Neural cell (in vitro differentiated cells): ENCODE results near the gene TRIM44. TPM values are rescaled to one million over a fixed set of nuclear protein-coding genes. Genes with fewer than 3 reads are reported as not detected.
A peak's percentile ranks its signal among the peaks of the same experiment; 100 is the strongest.

Experiments used
- H2AFZ ChIP-seq: fragments of 200-600, 300-800 bp; sonication (generic), shearing (Covaris generic); 2 replicates; pipeline ENCODE4 v1.6.0; 2014; ENCODE audit warnings: low read depth, mild to moderate bottlenecking, antibody characterized with exemption, low read length, moderate library complexity
- H3F3A ChIP-seq: fragments of 200-600 bp; shearing (Covaris generic); 2 replicates; pipeline ENCODE4 v1.6.1; 2016; ENCODE audit warnings: mild to moderate bottlenecking, moderate library complexity, mixed read lengths, antibody characterized with exemption, low read length; ENCODE audit not compliant: insufficient read depth, poor library complexity, severe bottlenecking
- H3K27ac ChIP-seq: fragments of 200-600, 300-800 bp; sonication (generic), shearing (Covaris generic); 2 replicates; pipeline ENCODE4 v1.5.1; 2014; ENCODE audit warnings: mild to moderate bottlenecking, low read length, moderate library complexity
- H3K27me3 ChIP-seq: fragments of 300-800, 200-600 bp; sonication (generic), shearing (Covaris generic); 2 replicates; pipeline ENCODE4 v1.6.0; 2014; ENCODE audit warnings: mild to moderate bottlenecking, low read depth, low read length, moderate library complexity; ENCODE audit not compliant: insufficient read depth
- H3K36me3 ChIP-seq: fragments of 300-800, 200-600 bp; sonication (generic), shearing (Covaris generic); 2 replicates; pipeline ENCODE4 v1.5.1; 2014; ENCODE audit warnings: mild to moderate bottlenecking, antibody characterized with exemption, low read length, moderate library complexity; ENCODE audit not compliant: insufficient read depth
- H3K4me2 ChIP-seq: fragments of 300-800, 200-600 bp; sonication (generic), shearing (Covaris generic); 2 replicates; pipeline ENCODE4 v1.6.0; 2014; ENCODE audit warnings: mild to moderate bottlenecking, low read length
- H3K4me3 ChIP-seq: fragments of 300-800, 200-600 bp; sonication (generic), shearing (Covaris generic); 2 replicates; pipeline ENCODE4 v1.5.1; 2014; ENCODE audit warnings: mild to moderate bottlenecking, low read length, moderate library complexity
- H3K79me2 ChIP-seq: fragments of 200-600 bp; shearing (Covaris generic); replicated peaks from 2 replicates; pipeline ENCODE4 v1.6.0; 2014; ENCODE audit warnings: mild to moderate bottlenecking, low read length, moderate library complexity; ENCODE audit not compliant: insufficient read depth
- H3K9ac ChIP-seq: fragments of 300-800, 200-600 bp; sonication (generic), shearing (Covaris generic); 2 replicates; pipeline ENCODE4 v1.6.1; 2016; ENCODE audit warnings: mild to moderate bottlenecking, low read length, mixed read lengths
- H3K9me2 ChIP-seq: fragments of 200-600 bp; shearing (Covaris generic); 2 replicates; pipeline ENCODE4 v1.6.1; 2016; ENCODE audit warnings: mild to moderate bottlenecking, low read length, mixed read lengths; ENCODE audit not compliant: insufficient read depth
- H3K9me3 ChIP-seq: fragments of 200-600, 300-800 bp; sonication (generic), shearing (Covaris generic); 2 replicates; pipeline ENCODE4 v1.6.1; 2016; ENCODE audit warnings: mild to moderate bottlenecking, mixed run types, low read length, moderate library complexity, mixed read lengths
- H4K20me1 ChIP-seq: fragments of 200-600 bp; shearing (Covaris generic); 2 replicates; pipeline ENCODE4 v1.6.1; 2016; ENCODE audit warnings: mild to moderate bottlenecking, mixed run types; ENCODE audit not compliant: insufficient read depth
- CTCF ChIP-seq: fragments of 450-650 bp; IDR thresholded peaks from 2 replicates; pipeline ENCODE4 v1.5.1; 2014; ENCODE audit warnings: antibody characterized with exemption, mild to moderate bottlenecking, moderate library complexity; ENCODE audit not compliant: poor library complexity, severe bottlenecking
- EP300 ChIP-seq: fragments of 450-650 bp; conservative IDR thresholded peaks from 2 replicates; pipeline ENCODE4 v1.6.1; 2014; ENCODE audit warnings: antibody characterized with exemption, mild to moderate bottlenecking, moderate library complexity; ENCODE audit not compliant: poor library complexity, severe bottlenecking
- EZH2 ChIP-seq: fragments of 200-600, 300-800 bp; shearing (Covaris generic), sonication (generic); IDR thresholded peaks from 2 replicates; pipeline ENCODE4 v1.6.1; 2014; ENCODE audit warnings: antibody characterized with exemption, low read length, borderline replicate concordance, mild to moderate bottlenecking; ENCODE audit not compliant: insufficient read depth, poor library complexity, severe bottlenecking
- MXI1 ChIP-seq: fragments of 450-650 bp; conservative IDR thresholded peaks from 2 replicates; pipeline ENCODE4 v1.6.1; 2014; ENCODE audit warnings: antibody characterized with exemption, mild to moderate bottlenecking; ENCODE audit not compliant: poor library complexity, severe bottlenecking
- POLR2AphosphoS5 ChIP-seq: IDR thresholded peaks from 2 replicates; pipeline ENCODE4 v1.6.1; 2012
- RAD21 ChIP-seq: fragments of 450-650 bp; conservative IDR thresholded peaks from 2 replicates; pipeline ENCODE4 v1.6.1; 2014; ENCODE audit warnings: antibody characterized with exemption, mild to moderate bottlenecking, moderate library complexity
- REST ChIP-seq: IDR thresholded peaks from 2 replicates; pipeline ENCODE4 v1.6.1; 2012; ENCODE audit warnings: borderline replicate concordance
- SMC3 ChIP-seq: fragments of 450-650 bp; conservative IDR thresholded peaks from 2 replicates; pipeline ENCODE4 v1.6.1; 2014; ENCODE audit warnings: antibody characterized with exemption, mild to moderate bottlenecking, moderate library complexity; ENCODE audit not compliant: poor library complexity
- TAF1 ChIP-seq: IDR thresholded peaks from 2 replicates; pipeline ENCODE4 v1.6.1; 2012; ENCODE audit warnings: low read depth
- polyA minus RNA-seq: library from RNA; depleted of rRNA, polyadenylated mRNA; stranded (reverse); fragments of >200 nt; gene quantifications from 2 replicates; pipeline ENCODE4 v1.2.3, GENCODE V29; 2014
- polyA plus RNA-seq: library from polyadenylated mRNA; depleted of rRNA; stranded (reverse); fragments of >200 nt; gene quantifications from 2 replicates; pipeline ENCODE4 v1.2.3, GENCODE V29; 2014

The TRIM44 gene
- 14.9 and 17.1 TPM in 2 replicates for polyA plus RNA-seq
- polyA minus RNA-seq = 21.4 and 26.7 TPM in 2 replicates

GRCh38 chr11:35662649-35663407, at the start of gene TRIM44:
TSS of gene TRIM44 (plus strand) at chr11:35662775. CDS start at chr11:35663112, 337 bp downstream.
- no peak for TF ChIP-seq CTCF
- TF ChIP-seq REST = no peak
- TF ChIP-seq EP300 = peak; percentile 41
- TF ChIP-seq RAD21 = peak; percentile 39
- TF ChIP-seq POLR2AphosphoS5 = peak; percentile 61
- peak; percentile 34 for TF ChIP-seq SMC3
- TF ChIP-seq MXI1 = peak; percentile 54
- Histone ChIP-seq H3K9ac (peak within 1 kb of the TSS; percentile 74), H3K27ac (peak within 1 kb of the TSS; percentile 77), H3K9me2 (no peaks in the 10 kb centered on the region), H3K4me3 (peak within 1 kb of the TSS; percentile 81), H3F3A (no peaks in the 10 kb centered on the region), H4K20me1 (no peaks in the 10 kb centered on the region), H3K79me2 (peaks cover 47% of the 10 kb centered on the region), H3K27me3 (no peaks in the 10 kb centered on the region), H2AFZ (peak within 1 kb of the TSS; percentile 84), H3K36me3 (no peaks in the 10 kb centered on the region), H3K4me2 (peak within 1 kb of the TSS; percentile 81), H3K9me3 (peaks cover 3% of the 10 kb centered on the region)

- Histone ChIP-seq H3K27me3 (no peaks in the 10 kb centered on the region), H3K4me2 (no peak overlapping the region), H3K27ac (no peak overlapping the region), H4K20me1 (no peaks in the 10 kb centered on the region), H3K4me3 (no peak overlapping the region), H3F3A (peaks cover 8% of the 10 kb centered on the region), H2AFZ (no peak overlapping the region), H3K9me3 (no peaks in the 10 kb centered on the region), H3K36me3 (no peaks in the 10 kb centered on the region), H3K9me2 (no peaks in the 10 kb centered on the region), H3K79me2 (peaks cover 11% of the 10 kb centered on the region), H3K9ac (no peak overlapping the region)
- no peak for TF ChIP-seq TAF1
- TF ChIP-seq RAD21 = no peak
- TF ChIP-seq SMC3 = no peak
- TF ChIP-seq POLR2AphosphoS5 = no peak
- TF ChIP-seq EP300 = no peak
- no peak for TF ChIP-seq EZH2
- TF ChIP-seq MXI1 = no peak
- TF ChIP-seq REST = no peak
- no peak for TF ChIP-seq CTCF
These were observed 47.5 kb upstream of the TRIM44 start for GRCh38 chr11:35614939-35615569.
